Effector memory CD4-positive, alpha-beta T cell (primary cell): Measurements from ENCODE around the gene CIBAR2.

Experiments used
- DNase-seq, 3 donors: peaks; one replicate each; pipeline ENCODE4 v3.0.0-alpha.2; 2020
- H3K27ac ChIP-seq: 2 replicates; pipeline ENCODE4 v1.7.0; 2013; ENCODE audit warnings: mild to moderate bottlenecking, low read length, moderate library complexity; ENCODE audit not compliant: insufficient read depth, poor library complexity, severe bottlenecking
- H3K27me3 ChIP-seq: replicated peaks from 2 replicates; pipeline ENCODE4 v1.7.0; 2013; ENCODE audit warnings: mild to moderate bottlenecking, low read length; ENCODE audit not compliant: insufficient read depth, control insufficient read depth, poor library complexity, severe bottlenecking
- H3K36me3 ChIP-seq: 2 replicates; pipeline ENCODE4 v1.7.0; 2013; ENCODE audit warnings: mild to moderate bottlenecking, low read length, moderate library complexity; ENCODE audit not compliant: control insufficient read depth, insufficient read depth
- H3K4me1 ChIP-seq: 2 replicates; pipeline ENCODE4 v1.7.0; 2013; ENCODE audit warnings: low read length, mild to moderate bottlenecking; ENCODE audit not compliant: control insufficient read depth, insufficient read depth, poor library complexity, severe bottlenecking
- H3K4me3 ChIP-seq: 2 replicates; pipeline ENCODE4 v1.7.0; 2013; ENCODE audit warnings: low read length, low read depth, mild to moderate bottlenecking; ENCODE audit not compliant: insufficient read depth, poor library complexity, severe bottlenecking
- H3K9me3 ChIP-seq: 2 replicates; pipeline ENCODE4 v1.7.0; 2013; ENCODE audit warnings: mild to moderate bottlenecking, low read length, moderate library complexity; ENCODE audit not compliant: control insufficient read depth

CIBAR2 gene

GRCh38 chr16:85065099-85065498 lies 47.2 kb downstream of the CIBAR2 start:
- DNase-seq = no peak
- Histone ChIP-seq H3K27me3 (no peaks in the 10 kb centered on the region), H3K4me3 (no peak overlapping the region), H3K27ac (no peak overlapping the region), H3K4me1 (no peaks in the 10 kb centered on the region), H3K36me3 (peaks cover 26% of the 10 kb centered on the region), H3K9me3 (no peaks in the 10 kb centered on the region)

GRCh38 chr16:85064186-85064585 lies 48.1 kb downstream of the CIBAR2 start:
- H3K4me3 ChIP-seq = no peak overlapping the region
- H3K9me3 ChIP-seq = no peaks in the 10 kb centered on the region
- no peaks in the 10 kb centered on the region for H3K4me1 ChIP-seq
- no peak overlapping the region for H3K27ac ChIP-seq
- peaks cover 18% of the 10 kb centered on the region for H3K36me3 ChIP-seq
- DNase-seq = no peak
- no peaks in the 10 kb centered on the region for H3K27me3 ChIP-seq

- Histone ChIP-seq H3K27me3 (no peaks in the 10 kb centered on the region), H3K4me1 (no peaks in the 10 kb centered on the region), H3K27ac (no peak overlapping the region), H3K9me3 (no peaks in the 10 kb centered on the region), H3K36me3 (peaks cover 14% of the 10 kb centered on the region), H3K4me3 (no peak overlapping the region)
- no peak for DNase-seq
Measured at GRCh38 chr16:85062845-85063244, 49.4 kb downstream of the CIBAR2 start.

- Histone ChIP-seq H3K4me1 (no peaks in the 10 kb centered on the region), H3K27ac (no peak overlapping the region), H3K36me3 (peaks cover 10% of the 10 kb centered on the region), H3K9me3 (no peaks in the 10 kb centered on the region), H3K27me3 (no peaks in the 10 kb centered on the region), H3K4me3 (no peak overlapping the region)
- no peak for DNase-seq
Measured at GRCh38 chr16:85062323-85062722, 49.9 kb downstream of the CIBAR2 start.

- peaks cover 4% of the 10 kb centered on the region for H3K4me1 ChIP-seq
- H3K27ac ChIP-seq = no peak overlapping the region
- H3K4me3 ChIP-seq = no peak overlapping the region
- no peaks in the 10 kb centered on the region for H3K9me3 ChIP-seq
- DNase-seq = no peak
- H3K27me3 ChIP-seq = no peaks in the 10 kb centered on the region
- peaks cover 4% of the 10 kb centered on the region for H3K36me3 ChIP-seq
Measured at GRCh38 chr16:85061566-85061965, 50.7 kb downstream of the CIBAR2 start.

GRCh38 chr16:85058909-85059308 lies 53.4 kb downstream of the CIBAR2 start:
- Histone ChIP-seq H3K4me3 (no peak overlapping the region), H3K4me1 (peaks cover 26% of the 10 kb centered on the region), H3K9me3 (no peaks in the 10 kb centered on the region), H3K27me3 (no peaks in the 10 kb centered on the region), H3K36me3 (no peaks in the 10 kb centered on the region), H3K27ac (no peak overlapping the region)
- no peak for DNase-seq

- DNase-seq = no peak
- Histone ChIP-seq H3K4me1 (peaks cover 26% of the 10 kb centered on the region), H3K36me3 (no peaks in the 10 kb centered on the region), H3K9me3 (no peaks in the 10 kb centered on the region), H3K27ac (peak overlapping the region; percentile 41), H3K27me3 (no peaks in the 10 kb centered on the region), H3K4me3 (no peak overlapping the region)
Measured at GRCh38 chr16:85057948-85058347, 54.3 kb downstream of the CIBAR2 start.

- Histone ChIP-seq H3K27ac (peak overlapping the region; percentile 41), H3K27me3 (no peaks in the 10 kb centered on the region), H3K36me3 (no peaks in the 10 kb centered on the region), H3K4me1 (peaks cover 26% of the 10 kb centered on the region), H3K4me3 (no peak overlapping the region), H3K9me3 (no peaks in the 10 kb centered on the region)
- DNase-seq = no peak
Measured at GRCh38 chr16:85057212-85057889, 54.9 kb downstream of the CIBAR2 start.

- Histone ChIP-seq H3K36me3 (no peaks in the 10 kb centered on the region), H3K4me3 (peak overlapping the region; percentile 38), H3K27me3 (no peaks in the 10 kb centered on the region), H3K9me3 (no peaks in the 10 kb centered on the region), H3K27ac (peak overlapping the region; percentile 72), H3K4me1 (peaks cover 26% of the 10 kb centered on the region)
- no peak for DNase-seq
Measured at GRCh38 chr16:85056211-85056748, 56.0 kb downstream of the CIBAR2 start.

GRCh38 chr16:85055493-85056210 lies 56.6 kb downstream of the CIBAR2 start:
- Histone ChIP-seq H3K4me3 (peak overlapping the region; percentile 38), H3K36me3 (no peaks in the 10 kb centered on the region), H3K9me3 (no peaks in the 10 kb centered on the region), H3K27ac (peak overlapping the region; percentile 72), H3K4me1 (peaks cover 26% of the 10 kb centered on the region), H3K27me3 (no peaks in the 10 kb centered on the region)
- peak; percentile 51 to 75 (median 63) for DNase-seq
